SK-N-SH (cell line): ENCODE measurements around the gene FAM217A.

ENCODE experiments used
- CHD2 ChIP-seq: fragments of 150-350 bp; IDR thresholded peaks from 2 replicates; pipeline ENCODE4 v1.6.1; 2018; ENCODE audit warnings: low read length; ENCODE audit not compliant: partially characterized antibody
- EZH2phosphoT487 ChIP-seq: fragments of 200-600 bp; sonication (generic); IDR thresholded peaks from 2 replicates; pipeline ENCODE4 v1.6.1; 2017; ENCODE audit warnings: low read depth, mixed run types, mild to moderate bottlenecking, antibody characterized with exemption, moderate library complexity, borderline replicate concordance
- FOSL2 ChIP-seq: IDR thresholded peaks from 2 replicates; pipeline ENCODE4 v1.4.0; 2012; ENCODE audit warnings: low read depth, mild to moderate bottlenecking, moderate library complexity, borderline replicate concordance
- GABPA ChIP-seq: IDR thresholded peaks from 2 replicates; pipeline ENCODE4 v1.4.0; 2012; ENCODE audit warnings: low read depth, mild to moderate bottlenecking
- NRF1 ChIP-seq: IDR thresholded peaks from 2 replicates; pipeline ENCODE4 v1.6.1; 2012; ENCODE audit warnings: low read depth, mild to moderate bottlenecking, low read length
- POLR2AphosphoS5 ChIP-seq: IDR thresholded peaks from 2 replicates; pipeline ENCODE4 v1.6.1; 2012; ENCODE audit warnings: low read depth, low read length
- RAD21 ChIP-seq: IDR thresholded peaks from 2 replicates; pipeline ENCODE4 v1.6.1; 2012; ENCODE audit warnings: mild to moderate bottlenecking, low read length
- YY1 ChIP-seq: IDR thresholded peaks from 2 replicates; pipeline ENCODE4 v1.4.0; 2012; ENCODE audit warnings: low read depth, mild to moderate bottlenecking
- TF ChIP-seq, protein P1 (sequence below): fragments of 200-600 bp; sonication (generic); IDR thresholded peaks from 2 replicates; pipeline ENCODE4 v1.6.1; 2017; ENCODE audit warnings: antibody characterized with exemption, mild to moderate bottlenecking, moderate library complexity
- TF ChIP-seq, protein P2 (sequence below): IDR thresholded peaks from 2 replicates; pipeline ENCODE4; 2012

DNA sequence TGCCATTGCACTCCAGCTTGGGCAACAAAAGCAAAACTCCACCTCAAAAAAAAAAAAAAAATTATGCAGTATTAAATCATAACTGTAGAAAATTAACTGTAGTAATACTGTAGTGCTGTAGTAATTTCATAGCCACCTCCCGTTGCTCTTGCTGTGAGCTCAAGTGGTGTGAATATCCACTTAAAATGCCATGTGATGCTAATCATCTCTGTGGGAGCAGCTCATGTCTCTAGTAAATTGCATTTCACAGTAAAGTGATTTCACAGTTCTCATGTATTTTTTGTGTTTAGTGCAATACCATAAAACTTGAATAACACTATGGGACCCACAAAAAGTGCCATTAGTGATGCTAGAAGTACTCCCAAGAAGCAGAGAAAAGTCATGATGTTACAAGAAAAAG is 14.4 kb upstream of the FAM217A start:
- no peak for TF ChIP-seq RAD21
- TF ChIP-seq, protein P1, sequence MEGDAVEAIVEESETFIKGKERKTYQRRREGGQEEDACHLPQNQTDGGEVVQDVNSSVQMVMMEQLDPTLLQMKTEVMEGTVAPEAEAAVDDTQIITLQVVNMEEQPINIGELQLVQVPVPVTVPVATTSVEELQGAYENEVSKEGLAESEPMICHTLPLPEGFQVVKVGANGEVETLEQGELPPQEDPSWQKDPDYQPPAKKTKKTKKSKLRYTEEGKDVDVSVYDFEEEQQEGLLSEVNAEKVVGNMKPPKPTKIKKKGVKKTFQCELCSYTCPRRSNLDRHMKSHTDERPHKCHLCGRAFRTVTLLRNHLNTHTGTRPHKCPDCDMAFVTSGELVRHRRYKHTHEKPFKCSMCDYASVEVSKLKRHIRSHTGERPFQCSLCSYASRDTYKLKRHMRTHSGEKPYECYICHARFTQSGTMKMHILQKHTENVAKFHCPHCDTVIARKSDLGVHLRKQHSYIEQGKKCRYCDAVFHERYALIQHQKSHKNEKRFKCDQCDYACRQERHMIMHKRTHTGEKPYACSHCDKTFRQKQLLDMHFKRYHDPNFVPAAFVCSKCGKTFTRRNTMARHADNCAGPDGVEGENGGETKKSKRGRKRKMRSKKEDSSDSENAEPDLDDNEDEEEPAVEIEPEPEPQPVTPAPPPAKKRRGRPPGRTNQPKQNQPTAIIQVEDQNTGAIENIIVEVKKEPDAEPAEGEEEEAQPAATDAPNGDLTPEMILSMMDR, result no peak
- TF ChIP-seq POLR2AphosphoS5, result no peak
- no peak for TF ChIP-seq GABPA
- no peak for TF ChIP-seq EZH2phosphoT487
- no peak for TF ChIP-seq YY1
- no peak for TF ChIP-seq CHD2
- TF ChIP-seq, protein P2, sequence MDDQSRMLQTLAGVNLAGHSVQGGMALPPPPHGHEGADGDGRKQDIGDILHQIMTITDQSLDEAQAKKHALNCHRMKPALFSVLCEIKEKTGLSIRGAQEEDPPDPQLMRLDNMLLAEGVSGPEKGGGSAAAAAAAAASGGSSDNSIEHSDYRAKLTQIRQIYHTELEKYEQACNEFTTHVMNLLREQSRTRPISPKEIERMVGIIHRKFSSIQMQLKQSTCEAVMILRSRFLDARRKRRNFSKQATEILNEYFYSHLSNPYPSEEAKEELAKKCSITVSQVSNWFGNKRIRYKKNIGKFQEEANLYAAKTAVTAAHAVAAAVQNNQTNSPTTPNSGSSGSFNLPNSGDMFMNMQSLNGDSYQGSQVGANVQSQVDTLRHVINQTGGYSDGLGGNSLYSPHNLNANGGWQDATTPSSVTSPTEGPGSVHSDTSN, result no peak
- TF ChIP-seq NRF1, result no peak
- no peak for TF ChIP-seq FOSL2
